NCI-H524 (cell line): ENCODE data around the gene C3orf80.
"Not testable (repeated sequence)": the region's sequence is repeated elsewhere in the genome, so short reads cannot be mapped to it uniquely, and the experiment has no call there.

Source experiments
- DNase-seq, 2 experiments: peaks; one replicate each; lab custom pipeline; 2025; lab: John Stamatoyannopoulos, UW

Gene C3orf80

GRCh38 chr3:160225176-160226025 lies at the start of gene C3orf80:
C3orf80 (plus strand) TSS chr3:160225422; CDS start chr3:160225636, 214 bp downstream.
- DNase-seq, result peak; percentile 73 to 81

- no peak for DNase-seq
Observed at GRCh38 chr3:160176923-160177322, 48.3 kb upstream of the C3orf80 start.

- DNase-seq, result not testable (repeated sequence)
Observed at GRCh38 chr3:160178661-160179060, 46.6 kb upstream of the C3orf80 start.

GRCh38 chr3:160179403-160179802 lies 45.8 kb upstream of the C3orf80 start:
- not testable (repeated sequence) for DNase-seq

GRCh38 chr3:160179906-160180305 lies 45.3 kb upstream of the C3orf80 start:
- no peak for DNase-seq

GRCh38 chr3:160180581-160181216 lies 44.5 kb upstream of the C3orf80 start:
- DNase-seq, result no peak

- no peak for DNase-seq
Observed at GRCh38 chr3:160183345-160184076, 41.7 kb upstream of the C3orf80 start.

GRCh38 chr3:160184655-160185054 lies 40.6 kb upstream of the C3orf80 start:
- DNase-seq, result no peak

- no peak for DNase-seq
Observed at GRCh38 chr3:160185751-160186150, 39.5 kb upstream of the C3orf80 start.

- no peak for DNase-seq
Observed at GRCh38 chr3:160187288-160187687, 37.9 kb upstream of the C3orf80 start.

- DNase-seq, result no peak
Observed at GRCh38 chr3:160192310-160193029, 32.8 kb upstream of the C3orf80 start.

GRCh38 chr3:160193644-160194192 lies 31.5 kb upstream of the C3orf80 start:
- no peak for DNase-seq

- DNase-seq, result no peak
Observed at GRCh38 chr3:160194438-160194837, 30.8 kb upstream of the C3orf80 start.

GRCh38 chr3:160195106-160195505 lies 30.1 kb upstream of the C3orf80 start:
- no peak for DNase-seq

GRCh38 chr3:160196511-160197104 lies 28.6 kb upstream of the C3orf80 start:
- no peak for DNase-seq

- DNase-seq, result no peak
Observed at GRCh38 chr3:160199108-160199507, 26.1 kb upstream of the C3orf80 start.

GRCh38 chr3:160200353-160200752 lies 24.9 kb upstream of the C3orf80 start:
- DNase-seq, result peak; percentile 68 to 88

GRCh38 chr3:160204396-160205011 lies 20.7 kb upstream of the C3orf80 start:
- not testable (repeated sequence) for DNase-seq

GRCh38 chr3:160205606-160206005 lies 19.6 kb upstream of the C3orf80 start:
- DNase-seq, result no peak

GRCh38 chr3:160210341-160210740 lies 14.9 kb upstream of the C3orf80 start:
- DNase-seq, result no peak

- no peak for DNase-seq
Observed at GRCh38 chr3:160210799-160211221, 14.4 kb upstream of the C3orf80 start.
